OCI-LY1 (cell line): ENCODE measurements around the gene S100Z.

Experiments used
- H2AFZ ChIP-seq: fragments of 200-600 bp; sonication (generic), shearing (Covaris generic); 2 replicates; pipeline ENCODE4 v1.6.0; 2014; ENCODE audit warnings: antibody characterized with exemption, mild to moderate bottlenecking, low read length
- H3F3A ChIP-seq: fragments of 200-600 bp; sonication (generic), shearing (Covaris generic); 2 replicates; pipeline ENCODE4 v1.6.0; 2014; ENCODE audit warnings: mild to moderate bottlenecking, antibody characterized with exemption, low read length, moderate library complexity; ENCODE audit not compliant: insufficient read depth
- H3K27ac ChIP-seq: fragments of 200-600 bp; sonication (generic); 2 replicates; pipeline ENCODE4 v1.5.1; 2014; ENCODE audit warnings: low read length, mixed run types, mild to moderate bottlenecking, low read depth; ENCODE audit not compliant: poor library complexity, severe bottlenecking
- H3K27me3 ChIP-seq: fragments of 200-600 bp; sonication (generic); 2 replicates; pipeline ENCODE4 v1.6.0; 2014; ENCODE audit warnings: antibody characterized with exemption, mild to moderate bottlenecking, low read length, moderate library complexity; ENCODE audit not compliant: insufficient read depth
- H3K36me3 ChIP-seq: fragments of 200-600 bp; sonication (generic); 2 replicates; pipeline ENCODE4 v1.6.1; 2014; ENCODE audit warnings: mild to moderate bottlenecking, antibody characterized with exemption, low read length, moderate library complexity, mixed read lengths; ENCODE audit not compliant: insufficient read depth
- H3K4me1 ChIP-seq: fragments of 200-600 bp; sonication (generic); 2 replicates; pipeline ENCODE4 v1.5.1; 2014; ENCODE audit warnings: mild to moderate bottlenecking, low read length, moderate library complexity; ENCODE audit not compliant: insufficient read depth, severe bottlenecking
- H3K4me2 ChIP-seq: fragments of 200-600 bp; sonication (generic), shearing (Covaris generic); 2 replicates; pipeline ENCODE4 v1.6.1; 2014; ENCODE audit warnings: low read length
- H3K4me3 ChIP-seq: fragments of 200-600 bp; sonication (generic); 2 replicates; pipeline ENCODE4 v1.5.1; 2014; ENCODE audit warnings: low read length, low read depth, mild to moderate bottlenecking, mixed read lengths; ENCODE audit not compliant: poor library complexity, severe bottlenecking
- H3K79me2 ChIP-seq: fragments of 200-600 bp; shearing (Covaris generic); 2 replicates; pipeline ENCODE4 v1.6.1; 2016; ENCODE audit warnings: mixed run types, low read length, mixed read lengths; ENCODE audit not compliant: insufficient read depth
- H3K9ac ChIP-seq: fragments of 200-600 bp; sonication (generic), shearing (Covaris generic); 2 replicates; pipeline ENCODE4 v1.6.1; 2014; ENCODE audit warnings: mild to moderate bottlenecking, low read length, mixed read lengths
- H3K9me2 ChIP-seq: fragments of 200-600 bp; sonication (generic), shearing (Covaris generic); 2 replicates; pipeline ENCODE4 v1.6.1; 2014; ENCODE audit warnings: low read depth, mild to moderate bottlenecking, low read length, mixed read lengths
- H3K9me3 ChIP-seq: fragments of 200-600 bp; shearing (Covaris generic); 2 replicates; pipeline ENCODE4 v1.6.1; 2014; ENCODE audit warnings: low read length, mixed read lengths
- H4K20me1 ChIP-seq: fragments of 200-600 bp; sonication (generic), shearing (Covaris generic); 2 replicates; pipeline ENCODE4 v1.6.0; 2016; ENCODE audit warnings: mild to moderate bottlenecking, low read length; ENCODE audit not compliant: insufficient read depth
- EZH2 ChIP-seq: fragments of 200-600 bp; sonication (generic), shearing (Covaris generic); IDR thresholded peaks from 2 replicates; pipeline ENCODE4 v1.8.0; 2017; ENCODE audit warnings: borderline replicate concordance, mixed run types, mild to moderate bottlenecking, antibody characterized with exemption, low read length, moderate library complexity, mixed read lengths
- TF ChIP-seq, protein P1 (sequence below): fragments of 200-600 bp; sonication (generic), shearing (Covaris generic); IDR thresholded peaks from 2 replicates; pipeline ENCODE4 v1.5.1; 2017; ENCODE audit warnings: mild to moderate bottlenecking, antibody characterized with exemption, low read length, moderate library complexity, mixed read lengths

S100Z gene

GRCh38 chr5:76816110-76816831 lies 33.5 kb upstream of the S100Z start:
- no peak overlapping the region for H3K27ac ChIP-seq
- no peaks in the 10 kb centered on the region for H3K36me3 ChIP-seq
- H4K20me1 ChIP-seq, result no peaks in the 10 kb centered on the region
- H2AFZ ChIP-seq, result no peak overlapping the region
- H3K4me1 ChIP-seq, result no peaks in the 10 kb centered on the region
- H3F3A ChIP-seq, result no peaks in the 10 kb centered on the region
- H3K9me2 ChIP-seq, result no peaks in the 10 kb centered on the region
- H3K4me2 ChIP-seq, result no peak overlapping the region
- H3K79me2 ChIP-seq, result no peaks in the 10 kb centered on the region
- H3K27me3 ChIP-seq, result no peaks in the 10 kb centered on the region; the same call in 1 of the 2 replicates
- no peak for TF ChIP-seq EZH2
- TF ChIP-seq, protein P1, sequence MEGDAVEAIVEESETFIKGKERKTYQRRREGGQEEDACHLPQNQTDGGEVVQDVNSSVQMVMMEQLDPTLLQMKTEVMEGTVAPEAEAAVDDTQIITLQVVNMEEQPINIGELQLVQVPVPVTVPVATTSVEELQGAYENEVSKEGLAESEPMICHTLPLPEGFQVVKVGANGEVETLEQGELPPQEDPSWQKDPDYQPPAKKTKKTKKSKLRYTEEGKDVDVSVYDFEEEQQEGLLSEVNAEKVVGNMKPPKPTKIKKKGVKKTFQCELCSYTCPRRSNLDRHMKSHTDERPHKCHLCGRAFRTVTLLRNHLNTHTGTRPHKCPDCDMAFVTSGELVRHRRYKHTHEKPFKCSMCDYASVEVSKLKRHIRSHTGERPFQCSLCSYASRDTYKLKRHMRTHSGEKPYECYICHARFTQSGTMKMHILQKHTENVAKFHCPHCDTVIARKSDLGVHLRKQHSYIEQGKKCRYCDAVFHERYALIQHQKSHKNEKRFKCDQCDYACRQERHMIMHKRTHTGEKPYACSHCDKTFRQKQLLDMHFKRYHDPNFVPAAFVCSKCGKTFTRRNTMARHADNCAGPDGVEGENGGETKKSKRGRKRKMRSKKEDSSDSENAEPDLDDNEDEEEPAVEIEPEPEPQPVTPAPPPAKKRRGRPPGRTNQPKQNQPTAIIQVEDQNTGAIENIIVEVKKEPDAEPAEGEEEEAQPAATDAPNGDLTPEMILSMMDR, result no peak
- H3K9me3 ChIP-seq, result no peaks in the 10 kb centered on the region
- H3K9ac ChIP-seq, result no peak overlapping the region
- no peak overlapping the region for H3K4me3 ChIP-seq

DNA sequence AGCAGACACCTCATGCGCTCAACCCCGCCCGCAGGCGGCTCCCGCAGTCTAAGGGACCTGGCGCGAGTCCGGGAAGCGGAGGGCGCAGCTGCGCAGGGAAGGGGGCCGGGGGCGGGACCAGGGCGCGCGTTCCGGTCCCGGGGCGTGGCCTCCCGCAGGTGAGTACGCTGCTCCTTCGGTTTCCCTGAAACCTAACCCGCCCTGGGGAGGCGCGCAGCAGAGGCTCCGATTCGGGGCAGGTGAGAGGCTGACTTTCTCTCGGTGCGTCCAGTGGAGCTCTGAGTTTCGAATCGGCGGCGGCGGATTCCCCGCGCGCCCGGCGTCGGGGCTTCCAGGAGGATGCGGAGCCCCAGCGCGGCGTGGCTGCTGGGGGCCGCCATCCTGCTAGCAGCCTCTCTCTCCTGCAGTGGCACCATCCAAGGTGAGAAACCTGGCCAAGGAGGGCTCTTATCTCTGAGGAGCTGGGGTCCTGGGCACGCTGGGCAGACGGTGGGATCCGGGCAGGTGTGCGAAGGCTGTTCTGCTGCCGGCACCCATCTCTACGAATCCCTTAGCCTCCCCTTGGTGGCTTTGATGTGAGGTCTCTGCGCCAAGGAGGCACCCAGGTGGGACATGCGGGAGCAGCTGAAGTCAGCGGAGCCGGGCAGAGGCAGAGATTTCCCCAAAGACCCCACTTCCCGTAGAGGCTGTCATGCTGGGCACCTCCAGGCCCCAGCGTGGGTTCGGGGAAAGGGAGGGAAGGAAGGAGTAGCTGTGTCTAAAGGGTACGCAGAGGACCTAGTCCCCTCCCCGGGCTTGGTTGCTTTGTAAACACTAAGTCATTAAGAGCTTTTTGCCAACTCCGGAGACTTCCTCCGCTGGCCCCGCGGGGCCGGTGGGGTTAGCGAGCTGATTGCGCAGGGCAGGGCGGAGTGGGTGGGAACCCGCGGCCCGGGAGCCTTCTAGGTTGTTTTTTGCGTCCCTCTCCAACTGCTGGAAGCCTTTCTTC lies 30.7 kb upstream of the S100Z start, which contains the start of gene F2RL1:
TSS of gene F2RL1 (plus strand) at position 187 of the 988 bp plus-strand sequence. CDS start at position 340, 153 bp downstream.
- no peaks in the 10 kb centered on the region for H3K9me3 ChIP-seq
- H3K4me2 ChIP-seq, result no peak within 1 kb of the TSS
- H4K20me1 ChIP-seq, result no peaks in the 10 kb centered on the region
- H3K36me3 ChIP-seq, result no peaks in the 10 kb centered on the region
- H3F3A ChIP-seq, result no peaks in the 10 kb centered on the region
- H3K4me3 ChIP-seq, result no peak within 1 kb of the TSS
- H3K9ac ChIP-seq, result no peak within 1 kb of the TSS
- no peaks in the 10 kb centered on the region for H3K9me2 ChIP-seq
- H3K27me3 ChIP-seq, result no peaks in the 10 kb centered on the region; the same call in 1 of the 2 replicates
- TF ChIP-seq, protein P1, result no peak
- no peak for TF ChIP-seq EZH2
- H3K27ac ChIP-seq, result no peak within 1 kb of the TSS
- no peaks in the 10 kb centered on the region for H3K4me1 ChIP-seq
- no peak within 1 kb of the TSS for H2AFZ ChIP-seq
- no peaks in the 10 kb centered on the region for H3K79me2 ChIP-seq

- no peak overlapping the region for H2AFZ ChIP-seq
- no peaks in the 10 kb centered on the region for H3K36me3 ChIP-seq
- no peaks in the 10 kb centered on the region for H3K9me2 ChIP-seq
- no peaks in the 10 kb centered on the region for H3K9me3 ChIP-seq
- no peak overlapping the region for H3K4me2 ChIP-seq
- no peak overlapping the region for H3K9ac ChIP-seq
- no peaks in the 10 kb centered on the region; the same call in 1 of the 2 replicates for H3K27me3 ChIP-seq
- H3K4me3 ChIP-seq, result no peak overlapping the region
- no peaks in the 10 kb centered on the region for H4K20me1 ChIP-seq
- TF ChIP-seq EZH2, result no peak
- TF ChIP-seq, protein P1, result no peak
- no peak overlapping the region for H3K27ac ChIP-seq
- H3K79me2 ChIP-seq, result no peaks in the 10 kb centered on the region
- H3K4me1 ChIP-seq, result no peaks in the 10 kb centered on the region
- H3F3A ChIP-seq, result no peaks in the 10 kb centered on the region
Observed at GRCh38 chr5:76819851-76820525, 29.8 kb upstream of the S100Z start.
